Activated CD4-positive, alpha-beta T cell treated with anti-CD3 and anti-CD28 coated beads, Interleukin-2, amount 50 U/mL, for 1 hour (primary cell): Measurements from ENCODE around the gene ESCO1.
"Not testable (repeated sequence)": the region's sequence is repeated elsewhere in the genome, so short reads cannot be mapped to it uniquely, and the experiment has no call there.

ENCODE experiments used
- DNase-seq: peaks from one replicate; pipeline ENCODE4 v3.0.0-alpha.2; 2020

ESCO1 gene

GRCh38 chr18:21592361-21592760, 8.1 kb downstream of the ESCO1 start:
- DNase-seq, result not testable (repeated sequence)

GRCh38 chr18:21584391-21584790, 16.1 kb downstream of the ESCO1 start:
- no peak for DNase-seq

DNA sequence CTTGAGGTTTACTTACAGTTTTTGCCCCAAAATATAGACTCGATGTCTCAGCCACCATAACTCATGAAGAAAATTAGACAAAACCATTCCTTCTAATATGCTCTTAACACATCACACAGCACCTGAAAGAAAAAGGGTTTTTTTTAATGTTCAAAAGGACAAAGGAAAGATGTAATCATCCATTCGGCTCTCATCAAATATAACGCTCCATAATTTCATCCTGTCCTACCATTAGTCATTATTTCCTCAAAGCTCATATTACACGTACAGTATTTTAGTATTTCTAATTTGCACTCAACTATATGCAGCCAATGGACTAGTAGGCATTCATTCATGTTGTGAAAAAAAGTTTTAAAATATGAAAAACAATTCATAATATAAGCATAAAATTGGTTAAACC, 24.8 kb downstream of the ESCO1 start:
- DNase-seq, result no peak

GRCh38 chr18:21571772-21572171, 28.7 kb downstream of the ESCO1 start:
- no peak for DNase-seq

GRCh38 chr18:21559195-21559594, 41.3 kb downstream of the ESCO1 start:
- DNase-seq, result no peak

DNA sequence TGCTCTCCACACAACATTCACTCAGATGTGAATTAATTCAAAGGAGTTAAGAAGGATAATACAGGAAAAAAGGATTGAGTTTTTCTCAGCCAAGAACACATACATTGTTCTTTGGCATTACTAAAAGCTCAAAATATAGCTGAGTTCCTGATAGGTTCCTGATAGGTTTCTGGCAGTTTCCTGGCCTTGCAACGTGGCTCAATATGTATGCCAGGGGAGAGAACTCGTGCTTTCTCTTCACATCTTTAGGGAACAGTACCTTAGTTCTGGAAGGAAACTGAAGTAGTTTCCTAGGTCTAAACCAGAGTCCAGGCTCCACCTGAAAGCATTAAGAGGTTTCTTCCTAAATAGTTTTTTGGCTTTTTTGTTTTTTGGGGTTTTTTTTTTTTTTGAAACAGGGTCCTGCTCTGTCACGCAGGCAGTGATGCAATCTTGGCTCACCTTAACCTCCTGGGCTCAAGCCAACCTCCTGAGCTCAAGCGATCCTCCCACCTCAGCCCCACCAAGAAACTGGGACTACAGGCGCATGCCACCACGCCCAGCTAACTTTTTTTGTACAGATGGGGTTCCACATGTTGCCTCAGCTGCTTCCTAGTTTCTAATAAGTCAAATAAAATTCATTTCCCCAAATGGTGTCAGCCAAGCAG, 42.8 kb downstream of the ESCO1 start:
- DNase-seq, result no peak

- DNase-seq, result no peak
Measured at GRCh38 chr18:21550510-21550970, 50.0 kb downstream of the ESCO1 start.

GRCh38 chr18:21548647-21549046, 51.9 kb downstream of the ESCO1 start:
- no peak for DNase-seq

- DNase-seq, result no peak
Measured at GRCh38 chr18:21546423-21546822, 54.1 kb downstream of the ESCO1 start.

- no peak for DNase-seq
Measured at GRCh38 chr18:21538230-21538629, 62.3 kb downstream of the ESCO1 start.

- DNase-seq, result no peak
Measured at GRCh38 chr18:21534327-21534726, 66.2 kb downstream of the ESCO1 start.

GRCh38 chr18:21526463-21526862, 74.0 kb downstream of the ESCO1 start:
- DNase-seq, result no peak

GRCh38 chr18:21525916-21526315, 74.6 kb downstream of the ESCO1 start:
- DNase-seq, result no peak

DNA sequence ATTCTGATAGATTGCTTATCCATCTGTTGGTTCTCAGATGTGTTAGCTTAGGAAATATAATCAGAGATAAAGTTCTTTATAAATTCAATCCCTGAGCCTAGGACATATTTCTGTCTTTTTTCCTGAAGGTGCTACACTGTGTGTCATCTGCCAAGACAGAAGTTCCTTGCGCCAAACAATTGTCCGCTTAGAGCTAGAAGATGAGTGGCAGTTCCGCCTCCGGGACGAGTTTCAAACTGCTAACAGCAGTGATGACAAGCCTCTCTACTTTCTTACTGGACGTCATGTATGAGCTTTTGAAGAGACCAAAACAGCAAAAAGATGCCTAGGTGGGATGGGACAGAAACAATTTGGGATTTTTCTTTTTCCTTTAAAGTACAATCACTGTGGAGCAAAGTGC, 78.0 kb downstream of the ESCO1 start:
- DNase-seq, result no peak

GRCh38 chr18:21513741-21514140, 86.8 kb downstream of the ESCO1 start:
- DNase-seq, result no peak

DNA sequence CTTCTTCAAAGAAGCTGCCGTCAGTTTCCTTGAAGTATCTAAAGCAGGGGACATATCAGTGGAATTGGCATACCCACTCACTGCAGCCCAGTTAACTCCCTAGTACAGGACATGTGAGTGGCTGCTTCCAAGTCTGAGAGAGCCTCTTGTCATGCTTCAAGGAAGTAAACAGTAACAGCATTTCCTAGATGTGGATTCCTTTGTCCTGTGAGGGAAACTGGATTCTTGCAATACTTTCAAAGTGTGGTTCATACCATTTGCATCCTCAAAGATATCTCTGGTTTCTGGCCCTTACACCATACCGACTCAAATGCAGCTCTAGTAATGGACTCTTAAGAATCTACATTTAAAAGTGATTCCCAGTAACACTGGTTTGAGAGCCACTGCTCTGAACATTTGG, 87.2 kb downstream of the ESCO1 start:
- no peak for DNase-seq

DNA sequence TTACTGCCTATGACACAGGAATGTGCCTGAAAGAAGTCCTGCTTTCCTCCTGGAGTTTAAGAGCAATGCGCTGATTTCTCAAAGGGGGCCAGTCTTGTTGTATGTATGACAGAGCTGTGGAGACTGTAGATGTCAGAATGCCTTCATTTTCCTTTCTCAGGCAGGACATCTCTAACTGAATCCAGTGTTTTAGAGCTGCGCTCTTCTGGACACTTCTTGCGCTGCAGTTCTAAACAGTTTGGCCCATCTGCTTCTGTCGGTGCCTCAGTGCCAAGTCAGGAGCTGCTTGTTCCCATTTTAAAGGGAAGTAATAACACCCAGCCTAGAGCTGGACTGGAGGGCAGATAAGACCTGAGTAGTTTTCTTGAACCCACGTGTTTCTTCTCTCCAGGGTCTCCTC, 91.4 kb downstream of the ESCO1 start:
- no peak for DNase-seq

GRCh38 chr18:21507913-21508701, 92.4 kb downstream of the ESCO1 start:
- DNase-seq, result no peak

- no peak for DNase-seq
Measured at GRCh38 chr18:21502661-21503060, 97.8 kb downstream of the ESCO1 start.

DNA sequence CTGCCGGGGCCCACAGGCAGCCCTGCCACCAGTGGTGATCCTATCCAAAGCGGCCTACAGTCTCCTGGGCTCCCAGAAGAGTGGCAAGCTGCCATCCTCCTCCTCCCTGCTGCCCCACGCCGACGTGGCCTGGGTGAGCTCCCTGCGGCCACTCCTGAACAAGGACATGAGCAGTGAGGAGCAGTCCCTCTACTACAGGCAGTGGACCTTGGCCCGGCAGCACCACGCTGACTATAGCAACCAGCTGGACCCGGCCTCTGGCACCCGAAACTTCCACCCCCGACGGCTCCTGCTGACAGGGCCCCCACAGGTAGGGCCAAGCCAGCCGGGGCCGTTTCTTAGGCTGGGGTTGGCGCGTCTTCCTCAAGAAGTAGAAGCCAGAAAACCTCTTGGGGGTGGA, 100.5 kb downstream of the ESCO1 start:
- DNase-seq, result no peak

DNA sequence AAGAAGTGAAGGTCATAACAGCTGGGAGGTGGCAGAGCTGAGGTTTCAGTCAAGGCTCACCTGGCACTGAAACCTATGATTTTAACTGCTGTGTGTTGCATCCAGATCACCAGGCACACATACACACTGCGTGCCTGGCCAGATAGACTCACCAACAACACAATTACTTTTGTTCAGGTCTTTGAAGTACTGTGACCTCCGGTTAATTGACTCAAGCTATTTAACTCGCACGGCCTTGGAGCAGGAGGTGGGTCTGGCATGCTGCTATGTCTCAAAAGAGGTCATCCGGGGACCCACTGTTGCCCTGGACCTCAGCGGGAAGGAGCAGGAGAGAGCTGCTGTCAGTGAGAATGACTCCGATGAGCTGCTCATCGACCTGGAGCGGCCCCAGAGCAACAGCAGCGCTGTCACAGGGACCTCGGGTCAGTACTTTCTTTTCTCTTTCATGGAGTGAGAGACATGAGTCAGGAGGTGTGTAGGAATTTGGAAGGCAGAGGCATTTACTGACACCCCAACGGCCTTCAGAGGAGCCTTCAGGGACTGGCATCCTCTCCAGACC, 104.1 kb downstream of the ESCO1 start:
- no peak for DNase-seq

DNA sequence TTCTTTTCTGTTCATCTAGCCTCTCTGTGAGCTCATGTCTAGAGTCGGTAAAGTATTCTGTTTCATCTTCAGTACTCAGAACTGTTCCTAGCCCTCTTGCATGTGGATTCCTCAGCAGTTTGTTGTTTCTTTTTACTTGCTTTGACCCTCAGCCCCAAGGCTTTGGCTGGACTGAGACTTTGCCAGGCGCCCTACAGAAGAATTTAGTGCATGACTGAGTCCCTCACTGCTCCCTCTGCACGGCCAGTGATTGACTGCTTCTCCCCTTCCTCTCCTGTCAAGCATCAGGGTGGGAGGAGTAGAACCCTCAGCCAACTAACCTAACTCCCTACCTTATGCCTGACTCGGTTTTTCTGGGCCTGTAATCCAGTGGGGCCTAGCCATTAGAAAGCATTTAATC, 109.8 kb downstream of the ESCO1 start:
- DNase-seq, result no peak

DNA sequence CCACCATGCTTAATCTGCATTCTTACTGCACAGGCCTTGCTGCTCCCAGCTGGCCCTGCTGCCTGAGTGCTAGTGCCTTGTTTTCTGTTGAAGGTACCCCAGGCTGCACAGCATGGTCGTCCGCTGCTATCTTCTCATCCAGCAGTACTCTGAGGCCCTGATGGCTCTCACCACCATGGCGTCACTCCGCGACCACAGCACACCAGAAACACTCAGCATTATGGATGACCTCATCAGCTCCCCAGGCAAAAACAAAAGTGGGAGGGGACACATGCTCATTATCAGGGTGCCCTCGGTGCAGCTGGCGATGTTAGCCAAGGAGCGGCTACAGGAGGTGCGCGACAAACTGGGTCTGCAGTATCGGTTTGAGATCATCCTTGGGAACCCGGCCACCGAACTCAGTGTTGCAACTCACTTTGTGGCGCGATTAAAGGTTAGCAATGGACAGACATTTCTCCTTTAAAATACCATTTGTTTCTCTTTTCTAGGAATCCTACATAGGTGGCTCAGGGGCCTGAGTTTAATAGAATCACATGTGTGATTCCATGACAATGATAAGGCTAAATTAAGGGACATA, 110.5 kb downstream of the ESCO1 start:
- DNase-seq, result no peak
